Sigmoid colon (tissue), 7 donors: ENCODE data around the gene FAM3C. TPM values are rescaled to one million over a fixed set of nuclear protein-coding genes. Genes with fewer than 3 reads are reported as not detected.
A peak's percentile ranks its signal among the peaks of the same experiment; 100 is the strongest.

ENCODE experiments used
- DNase-seq: peaks from one replicate; pipeline ENCODE4 v3.0.0-alpha.2; 2019
- H3K27ac ChIP-seq, 4 donors: fragments of 200-600 bp; sonication (generic); one replicate each; pipeline ENCODE4 v1.5.1; 2016 to 2019; ENCODE audit warnings: mild to moderate bottlenecking in 1 of 4
- H3K27me3 ChIP-seq, 3 donors: fragments of 200-600 bp; sonication (generic); one replicate each; pipeline ENCODE4 v1.5.1; 2019; ENCODE audit warnings: mild to moderate bottlenecking in 1 of 3
- H3K36me3 ChIP-seq, 4 donors: fragments of 200-600 bp; sonication (generic); one replicate each; pipeline ENCODE4 v1.5.1; 2016 to 2019
- H3K4me1 ChIP-seq, 4 donors: fragments of 200-600 bp; sonication (generic); one replicate each; pipeline ENCODE4 v1.5.1; 2017 to 2019
- H3K4me3 ChIP-seq, 4 donors: fragments of 200-600 bp; sonication (generic); one replicate each; pipeline ENCODE4 v1.5.1; 2017 to 2019; ENCODE audit warnings: mild to moderate bottlenecking in 2 of 4, moderate library complexity in 1 of 4
- H3K9me3 ChIP-seq, 4 donors: fragments of 200-600 bp in 3 of 4; sonication (generic) in 3 of 4; one replicate each; pipeline versions ENCODE4 v1.5.1 to v1.6.1; 2013 to 2019
- EP300 ChIP-seq, 4 donors: sonication (generic); formaldehyde crosslinking; IDR thresholded peaks; one replicate each; pipeline ENCODE4 v1.6.1; 2017; ENCODE audit warnings: antibody characterized with exemption in 4 of 4
- POLR2A ChIP-seq, 2 donors: fragments of 450-650 bp; IDR thresholded peaks; one replicate each; pipeline ENCODE4 v1.6.1; 2016; ENCODE audit warnings: antibody characterized with exemption in 2 of 2, mild to moderate bottlenecking in 2 of 2, moderate library complexity in 2 of 2
- POLR2AphosphoS5 ChIP-seq, 4 donors: sonication (generic); formaldehyde crosslinking; IDR thresholded peaks; one replicate each; pipeline ENCODE4 v1.6.1; 2017; ENCODE audit warnings: antibody characterized with exemption in 4 of 4
- WGBS, 2 donors: extraction: QIAGEN DNeasy Blood & Tissue Kit; methylation state at CpG; one replicate each; pipeline ENCODE4 v1.1.7; 2013; 5-methylcytosine and 5-hydroxymethylcytosine counted together
- intact Hi-C: fragments of 100-400 bp; cut with DNase I; formaldehyde crosslinking; loops from one replicate; pipeline ENCODE4 v1.15.1; 2023
- polyA plus RNA-seq, 3 donors: library from polyadenylated mRNA; stranded (reverse); fragments of 200-250 nt; gene quantifications; one replicate each; pipeline ENCODE4 v1.2.3, GENCODE V29; 2013
- total RNA-seq, 4 donors: library from RNA; depleted of rRNA; stranded (reverse); fragments of >200 nt; gene quantifications; one replicate each; pipeline ENCODE4 v1.1.0, GENCODE V29; 2016
- TF ChIP-seq, protein P1 (sequence below), 4 experiments: fragments of 450-650 bp in 3 of 4; fragments of 200-600 bp in 1 of 4; IDR thresholded peaks; one replicate each; pipeline ENCODE4 v1.5.1; 2016 to 2019; ENCODE audit warnings: antibody characterized with exemption in 4 of 4, mild to moderate bottlenecking in 3 of 4, moderate library complexity in 2 of 4
- donor health status: healthy with polysubstance abuse.
- donor health status: Bipolar disorder and iron deficiency.
- donor health status: healthy.

FAM3C gene
- total and polyA plus RNA-seq, 7 donors = 9.0 to 58.9 (median 35.2) TPM

- H3K9me3 ChIP-seq = no peaks in the 10 kb centered on the region
- H3K36me3 ChIP-seq = no peaks in the 10 kb centered on the region
- TF ChIP-seq POLR2A (IDR thresholded peaks at IDR 0.05) (no peak), EP300 (IDR thresholded peaks at IDR 0.05) (no peak), POLR2AphosphoS5 (IDR thresholded peaks at IDR 0.05) (no peak)
- TF ChIP-seq, protein P1, sequence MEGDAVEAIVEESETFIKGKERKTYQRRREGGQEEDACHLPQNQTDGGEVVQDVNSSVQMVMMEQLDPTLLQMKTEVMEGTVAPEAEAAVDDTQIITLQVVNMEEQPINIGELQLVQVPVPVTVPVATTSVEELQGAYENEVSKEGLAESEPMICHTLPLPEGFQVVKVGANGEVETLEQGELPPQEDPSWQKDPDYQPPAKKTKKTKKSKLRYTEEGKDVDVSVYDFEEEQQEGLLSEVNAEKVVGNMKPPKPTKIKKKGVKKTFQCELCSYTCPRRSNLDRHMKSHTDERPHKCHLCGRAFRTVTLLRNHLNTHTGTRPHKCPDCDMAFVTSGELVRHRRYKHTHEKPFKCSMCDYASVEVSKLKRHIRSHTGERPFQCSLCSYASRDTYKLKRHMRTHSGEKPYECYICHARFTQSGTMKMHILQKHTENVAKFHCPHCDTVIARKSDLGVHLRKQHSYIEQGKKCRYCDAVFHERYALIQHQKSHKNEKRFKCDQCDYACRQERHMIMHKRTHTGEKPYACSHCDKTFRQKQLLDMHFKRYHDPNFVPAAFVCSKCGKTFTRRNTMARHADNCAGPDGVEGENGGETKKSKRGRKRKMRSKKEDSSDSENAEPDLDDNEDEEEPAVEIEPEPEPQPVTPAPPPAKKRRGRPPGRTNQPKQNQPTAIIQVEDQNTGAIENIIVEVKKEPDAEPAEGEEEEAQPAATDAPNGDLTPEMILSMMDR (IDR thresholded peaks at IDR 0.05) = no peak
- no peak overlapping the region for H3K4me3 ChIP-seq
- peaks cover 11 to 57% (median 23%) of the 10 kb centered on the region in 3 donors for H3K27me3 ChIP-seq
- intact Hi-C loops = no loop called here
- peaks cover 0 to 16% (median 12%) of the 10 kb centered on the region in 4 donors for H3K4me1 ChIP-seq
- H3K27ac ChIP-seq = no peak overlapping the region
- WGBS, 2 donors = 96 to 97% methylated on average over 4 of the region's 4 CpGs
- no peak for DNase-seq
Measured at GRCh38 chr7:121334376-121334775, 61.7 kb downstream of the FAM3C start.

DNA sequence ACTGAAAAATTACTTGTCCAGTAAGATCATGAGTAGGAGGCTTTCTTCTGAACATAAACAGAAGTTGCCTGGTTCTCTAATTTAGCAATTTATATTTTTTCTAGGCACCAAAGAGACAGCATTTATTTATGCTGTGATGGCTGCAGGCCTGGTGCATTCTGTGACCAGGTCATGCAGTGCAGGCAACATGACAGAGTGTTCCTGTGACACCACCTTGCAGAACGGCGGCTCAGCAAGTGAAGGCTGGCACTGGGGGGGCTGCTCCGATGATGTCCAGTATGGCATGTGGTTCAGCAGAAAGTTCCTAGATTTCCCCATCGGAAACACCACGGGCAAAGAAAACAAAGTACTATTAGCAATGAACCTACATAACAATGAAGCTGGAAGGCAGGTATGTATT, 64.5 kb downstream of the FAM3C start:
- intact Hi-C loops = no loop called here
- 72 to 87% methylated on average over 5 of the region's 5 CpGs for WGBS, 2 donors
- H3K27me3 ChIP-seq = peaks cover 15 to 78% (median 37%) of the 10 kb centered on the region in 3 donors

GRCh38 chr7:121331048-121331447, 65.1 kb downstream of the FAM3C start:
- 71 to 78% methylated on average over 4 of the region's 4 CpGs for WGBS, 2 donors
- H3K27me3 ChIP-seq = peaks cover 15 to 78% (median 37%) of the 10 kb centered on the region in 3 donors

More for the DNA sequence above, 64.5 kb downstream of the FAM3C start:
- Histone ChIP-seq H3K9me3 (no peaks in the 10 kb centered on the region), H3K4me1 (peaks cover 0 to 23% (median 19%) of the 10 kb centered on the region in 4 donors), H3K27ac (no peak overlapping the region), H3K4me3 (no peak overlapping the region), H3K36me3 (no peaks in the 10 kb centered on the region)
- DNase-seq = no peak
- TF ChIP-seq EP300 (IDR thresholded peaks at IDR 0.05) (no peak), POLR2AphosphoS5 (IDR thresholded peaks at IDR 0.05) (no peak), POLR2A (IDR thresholded peaks at IDR 0.05) (no peak)
- TF ChIP-seq, protein P1 (IDR thresholded peaks at IDR 0.05) = no peak

DNA sequence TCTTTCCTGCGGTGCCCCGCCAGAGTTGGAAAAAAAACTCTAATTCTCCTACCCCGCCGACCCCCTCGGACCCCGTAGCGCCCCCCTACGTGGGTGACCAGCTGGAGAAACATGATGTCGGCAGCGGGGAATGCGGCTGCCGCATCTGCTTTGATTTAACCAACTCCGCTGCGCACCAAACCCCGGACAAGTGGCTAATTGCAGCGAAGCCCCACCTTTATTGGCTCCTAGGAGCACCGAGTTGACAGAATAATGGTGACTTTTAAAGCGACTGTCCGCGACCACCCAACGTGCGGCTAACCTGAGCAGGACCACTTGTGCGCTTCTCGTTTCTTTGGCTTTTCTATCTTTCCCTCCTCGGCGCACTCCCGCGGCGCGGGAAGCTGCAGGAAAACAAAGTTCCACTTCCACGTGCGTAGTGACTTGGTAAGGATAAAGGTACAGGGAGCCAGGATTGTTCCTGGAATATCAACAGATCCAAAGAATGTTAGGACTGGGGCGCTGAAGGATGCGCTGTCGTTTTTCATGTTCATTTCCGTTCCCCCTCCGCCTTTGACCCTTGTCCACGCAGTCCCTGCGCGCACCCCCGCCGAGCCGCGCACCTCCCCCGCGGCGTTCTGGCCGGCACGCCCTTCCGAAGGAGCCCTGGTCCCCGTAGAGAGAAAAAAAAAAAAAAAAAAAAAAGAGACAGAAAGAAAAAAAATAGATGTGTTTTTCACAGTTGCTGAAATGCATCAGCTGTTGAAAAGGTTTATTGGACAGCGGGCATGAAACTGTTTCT, 65.9 kb downstream of the FAM3C start:
- Histone ChIP-seq H3K9me3 (no peaks in the 10 kb centered on the region), H3K27me3 (peaks cover 15 to 78% (median 37%) of the 10 kb centered on the region in 3 donors), H3K27ac (no peak overlapping the region), H3K4me3 (peak overlapping the region; percentile 4 to 44 (median 36)), H3K4me1 (peaks cover 0 to 23% (median 19%) of the 10 kb centered on the region in 4 donors), H3K36me3 (no peaks in the 10 kb centered on the region)
- no peak for DNase-seq
- intact Hi-C loops = no loop called here
- TF ChIP-seq EP300 (IDR thresholded peaks at IDR 0.05) (no peak), POLR2A (IDR thresholded peaks at IDR 0.05) (no peak)
- WGBS, 2 donors = 1 to 2% methylated on average over 52 of the region's 52 CpGs

More at GRCh38 chr7:121331048-121331447, 65.1 kb downstream of the FAM3C start:
- TF ChIP-seq POLR2AphosphoS5 (IDR thresholded peaks at IDR 0.05) = no peak
- no peak for TF ChIP-seq POLR2A (IDR thresholded peaks at IDR 0.05)
- TF ChIP-seq EP300 (IDR thresholded peaks at IDR 0.05) = no peak
- TF ChIP-seq, protein P1 (IDR thresholded peaks at IDR 0.05) = no peak
- DNase-seq = no peak
- H3K4me3 ChIP-seq = peak overlapping the region in 1 of 4 donors; percentile 37
- H3K4me1 ChIP-seq = peaks cover 0 to 23% (median 19%) of the 10 kb centered on the region in 4 donors
- no peaks in the 10 kb centered on the region for H3K9me3 ChIP-seq
- intact Hi-C loops = no loop called here
- H3K27ac ChIP-seq = no peak overlapping the region
- H3K36me3 ChIP-seq = no peaks in the 10 kb centered on the region

DNA sequence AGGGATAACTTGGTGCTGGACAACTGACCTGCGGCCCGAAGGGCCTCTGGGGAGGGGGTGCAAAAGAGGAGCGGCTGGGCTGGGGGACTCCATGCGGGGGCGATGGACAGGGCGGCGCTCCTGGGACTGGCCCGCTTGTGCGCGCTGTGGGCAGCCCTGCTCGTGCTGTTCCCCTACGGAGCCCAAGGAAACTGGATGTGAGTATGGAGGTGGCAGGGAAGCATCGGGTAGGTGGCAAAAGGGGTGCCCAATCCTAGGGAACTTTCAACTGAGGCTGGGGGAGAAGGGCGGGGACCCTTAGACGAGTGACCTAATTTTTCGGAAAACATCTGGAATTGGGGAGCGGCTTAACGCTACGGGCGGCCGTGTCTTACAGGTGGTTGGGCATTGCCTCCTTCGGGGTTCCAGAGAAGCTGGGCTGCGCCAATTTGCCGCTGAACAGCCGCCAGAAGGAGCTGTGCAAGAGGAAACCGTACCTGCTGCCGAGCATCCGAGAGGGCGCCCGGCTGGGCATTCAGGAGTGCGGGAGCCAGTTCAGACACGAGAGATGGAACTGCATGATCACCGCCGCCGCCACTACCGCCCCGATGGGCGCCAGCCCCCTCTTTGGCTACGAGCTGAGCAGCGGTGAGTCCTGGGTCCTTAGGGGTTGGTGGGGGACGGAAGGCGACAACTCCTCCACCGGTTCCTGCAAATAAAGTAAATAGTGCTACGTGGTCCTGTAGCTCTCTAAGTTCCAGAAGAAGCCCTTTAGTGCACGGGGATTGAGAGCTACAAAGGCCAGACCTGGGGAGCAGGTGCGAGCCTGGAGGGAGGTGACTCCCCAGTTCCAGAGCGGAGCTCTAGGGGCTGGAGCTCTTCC, 66.7 kb downstream of the FAM3C start:
- TF ChIP-seq, protein P1 (IDR thresholded peaks at IDR 0.05) = no peak
- TF ChIP-seq POLR2A (IDR thresholded peaks at IDR 0.05) = no peak
- TF ChIP-seq EP300 (IDR thresholded peaks at IDR 0.05) = no peak
- TF ChIP-seq POLR2AphosphoS5 (IDR thresholded peaks at IDR 0.05) = no peak
- H3K9me3 ChIP-seq = no peaks in the 10 kb centered on the region
- H3K27me3 ChIP-seq = peaks cover 15 to 71% (median 37%) of the 10 kb centered on the region in 3 donors
- no peaks in the 10 kb centered on the region for H3K36me3 ChIP-seq
- 4 to 6% methylated on average over 47 of the region's 47 CpGs for WGBS, 2 donors
- intact Hi-C loops = no loop called here
- no peak for DNase-seq
- peak overlapping the region; percentile 4 to 44 (median 36) for H3K4me3 ChIP-seq
- H3K27ac ChIP-seq = no peak overlapping the region
- H3K4me1 ChIP-seq = peaks cover 0 to 23% (median 19%) of the 10 kb centered on the region in 4 donors
